GM12878 (cell line): Measurements from ENCODE around the gene GLT1D1. TPM values are rescaled to one million over a fixed set of nuclear protein-coding genes. Genes with fewer than 3 reads are reported as not detected.

Experiments used
- ATAC-seq: fragments of 200-7000 bp; cut with Tn5 transposase; 3 replicates; pipeline ENCODE4 v1.9.1; 2020; ENCODE audit warnings: mild to moderate bottlenecking, moderate library complexity
- BruUV-seq: library from RNA; stranded (reverse); fragments of 400-500 nt; replicated peaks from 2 replicates; lab custom pipeline; 2021; lab: Mats Ljungman, UMichigan
- CTCF ChIA-PET: fragments of 300-600 bp; sonication (Branson Sonifier 250); formaldehyde crosslinking; extraction: SDS; loops from one replicate; lab custom pipeline; 2021; ENCODE audit warnings: inconsistent platforms; lab: Yijun Ruan, JAX
- POLR2A ChIA-PET: fragments of 350-600 bp; formaldehyde crosslinking; extraction: SDS; loops from one replicate; lab custom pipeline; 2021; ENCODE audit warnings: inconsistent platforms; lab: Charles Lee
- RAD21 ChIA-PET: fragments of 300-600 bp; sonication (Branson Sonifier 250); formaldehyde crosslinking; loops from one replicate; lab custom pipeline; 2023; ENCODE audit warnings: antibody characterized with exemption; ENCODE audit not compliant: unreplicated experiment; lab: Charles Lee
- SMC1A ChIA-PET: fragments of 300-600 bp; sonication (Branson Sonifier 250); formaldehyde crosslinking; loops from one replicate; lab custom pipeline; 2023; ENCODE audit not compliant: unreplicated experiment, uncharacterized antibody; lab: Charles Lee
- DNase-seq: peaks from one replicate; pipeline ENCODE4 v3.0.0-alpha.2; 2011; ENCODE audit warnings: low read depth, low spot score
- FAIRE-seq: peaks from 3 replicates; lab custom pipeline; 2011; peaks lifted over from hg19 to GRCh38; lab: Jason Lieb, UNC
- H2AFZ ChIP-seq: 2 replicates; pipeline ENCODE4 v1.6.0; 2011; ENCODE audit warnings: low read depth, low read length, control low read depth; ENCODE audit not compliant: control insufficient read depth
- H3K27ac ChIP-seq: 2 replicates; pipeline ENCODE4 v1.5.1; 2011; ENCODE audit warnings: control low read depth; ENCODE audit not compliant: control insufficient read depth, insufficient read depth
- H3K27me3 ChIP-seq, 2 experiments: replicated peaks in 1 of 2; 2 replicates each; pipeline versions ENCODE4 v1.6.0 to v1.6.1; 2011; ENCODE audit warnings: low read length in 1 of 2; ENCODE audit not compliant: control insufficient read depth in 2 of 2, insufficient read depth in 2 of 2
- H3K36me3 ChIP-seq, 2 experiments: 2 replicates each; pipeline ENCODE4 v1.5.1; 2011; ENCODE audit warnings: low read length in 1 of 2; ENCODE audit not compliant: control insufficient read depth in 2 of 2, insufficient read depth in 2 of 2
- H3K4me1 ChIP-seq: 2 replicates; pipeline ENCODE4 v1.6.1; 2011; ENCODE audit warnings: mild to moderate bottlenecking, low read length, moderate library complexity, mixed read lengths; ENCODE audit not compliant: control insufficient read depth, insufficient read depth
- H3K4me2 ChIP-seq: 2 replicates; pipeline ENCODE4 v1.6.0; 2011; ENCODE audit warnings: control low read depth; ENCODE audit not compliant: control insufficient read depth, insufficient read depth
- H3K4me3 ChIP-seq: fragments of 200-600 bp; sonication (generic); 2 replicates; pipeline ENCODE4 v1.5.1; 2016
- H3K79me2 ChIP-seq: 2 replicates; pipeline ENCODE4 v1.6.0; 2011; ENCODE audit warnings: low read length; ENCODE audit not compliant: control insufficient read depth, insufficient read depth
- H3K9ac ChIP-seq: 2 replicates; pipeline ENCODE4 v1.8.0; 2011; ENCODE audit warnings: low read length, control low read depth, mixed read lengths; ENCODE audit not compliant: control insufficient read depth, insufficient read depth
- H3K9me3 ChIP-seq: replicated peaks from 3 replicates; pipeline ENCODE4 v1.5.1; 2011; ENCODE audit warnings: mild to moderate bottlenecking, low read length; ENCODE audit not compliant: control insufficient read depth, insufficient read depth
- H4K20me1 ChIP-seq: 2 replicates; pipeline ENCODE4 v1.6.0; 2011; ENCODE audit not compliant: control insufficient read depth, insufficient read depth
- BMI1 ChIP-seq: fragments of 450-650 bp; IDR thresholded peaks from 2 replicates; pipeline ENCODE4 v1.6.1; 2016; ENCODE audit warnings: mild to moderate bottlenecking, moderate library complexity, borderline replicate concordance
- CREM ChIP-seq: IDR thresholded peaks from 2 replicates; pipeline ENCODE4 v1.6.1; 2014; ENCODE audit warnings: antibody characterized with exemption, low read depth
- E2F8 ChIP-seq: fragments of 450-650 bp; IDR thresholded peaks from 2 replicates; pipeline ENCODE4 v1.6.1; 2018; ENCODE audit warnings: mild to moderate bottlenecking, low read depth, moderate library complexity; ENCODE audit not compliant: partially characterized antibody
- GABPA ChIP-seq: IDR thresholded peaks from 2 replicates; pipeline ENCODE4 v1.6.1; 2014; ENCODE audit warnings: antibody characterized with exemption, low read depth, mild to moderate bottlenecking, inconsistent platforms
- GATAD2B ChIP-seq: fragments of 450-650 bp; conservative IDR thresholded peaks from 2 replicates; pipeline ENCODE4 v1.6.1; 2017; ENCODE audit warnings: low read depth, mild to moderate bottlenecking, moderate library complexity
- JUNB ChIP-seq: IDR thresholded peaks from 2 replicates; pipeline ENCODE4 v1.6.1; 2016; ENCODE audit warnings: antibody characterized with exemption, mild to moderate bottlenecking
- MXI1 ChIP-seq: fragments of 150-350 bp; IDR thresholded peaks from 2 replicates; pipeline ENCODE4 v1.6.1; 2011; ENCODE audit warnings: low read depth, mild to moderate bottlenecking, inconsistent platforms, low read length, improper control_type of control experiment
- NR2C2 ChIP-seq: IDR thresholded peaks from 2 replicates; pipeline ENCODE4 v1.6.1; 2011; ENCODE audit warnings: borderline replicate concordance, low read depth; ENCODE audit not compliant: control insufficient read depth, insufficient read length
- NR2F1 ChIP-seq: fragments of 450-650 bp; conservative IDR thresholded peaks from 2 replicates; pipeline ENCODE4 v1.6.1; 2017; ENCODE audit warnings: mild to moderate bottlenecking
- PRDM15 ChIP-seq: fragments of 450-650 bp; formaldehyde crosslinking; IDR thresholded peaks from 2 replicates; pipeline ENCODE4 v1.4.0; 2020; ENCODE audit warnings: mild to moderate bottlenecking, moderate library complexity
- SUZ12 ChIP-seq: fragments of 200-600 bp; sonication (generic); IDR thresholded peaks from one replicate; pipeline ENCODE4 v1.6.1; 2018; ENCODE audit warnings: antibody characterized with exemption, mild to moderate bottlenecking; ENCODE audit not compliant: unreplicated experiment
- WGBS: methylation state at CpG from one replicate; pipeline ENCODE4 v1.1.6; 2016; ENCODE audit warnings: low lambda C conversion rate; ENCODE audit not compliant: insufficient replicate concordance, insufficient coverage; ENCODE audit errors: missing lambda C conversion rate; 5-methylcytosine and 5-hydroxymethylcytosine counted together
- in situ Hi-C: fragments of 300-500 bp; cut with MboI; formaldehyde crosslinking; loops from 9 replicates; pipeline ENCODE4 v1.14.3; 2018; ENCODE audit warnings: mixed read lengths
- intact Hi-C: fragments of 100-400 bp; cut with micrococcal nuclease; formaldehyde crosslinking; loops from one replicate; pipeline ENCODE4 v1.14.2; 2022; ENCODE audit not compliant: unreplicated experiment
- polyA plus RNA-seq, 11 experiments: library from polyadenylated mRNA; depleted of rRNA in 4 of 11; unstranded in 6 of 11; stranded (reverse) in 5 of 11; fragments of >200 nt; fragmentation: Nextera tagmentation in 4 of 11; fragmentation: Illumina TruSeq in 1 of 11; extraction: Ambion mirVana in 4 of 11; extraction: Trizol in 1 of 11; gene quantifications; 1 replicate in 1 of 11; 2 replicates in 10 of 11; pipeline versions ENCODE4 v1.2.1 to v1.2.3, GENCODE V29; 2011 to 2016; ENCODE audit warnings: inconsistent platforms in 2 of 11, missing spikeins in 2 of 11, low read depth in 1 of 11
- total RNA-seq, 4 experiments: library from RNA; depleted of rRNA in 3 of 4; stranded (reverse); fragments of >200 nt in 3 of 4; fragmentation: Illumina TruSeq in 1 of 4; extraction: Trizol in 1 of 4; gene quantifications; 2 replicates each; pipeline versions ENCODE4 v1.2.1 to v1.2.3, GENCODE V29; 2013 to 2021
- TF ChIP-seq, protein P1 (sequence below): fragments of 450-650 bp; IDR thresholded peaks from 2 replicates; pipeline ENCODE4 v1.6.1; 2016; ENCODE audit warnings: mild to moderate bottlenecking

Gene GLT1D1
- total and polyA plus RNA-seq, 10 of the 15 experiments (the other 5 are each of a cell fraction or from before 2014, with no cell fraction given), result 0.42 to 62.8 (median 3.0) TPM

GRCh38 chr12:128829861-128830504 lies 23.3 kb upstream of the GLT1D1 start (continued):
- TF ChIP-seq MXI1 (no peak), NR2F1 (no peak), NR2C2 (no peak), CREM (peak; percentile 72; the same call in 1 of the 2 replicates)

- ChIA-PET POLR2A (interaction anchor here (0.9 to 5.4 kb wide), 13 partner anchors 10 to 85 kb away, joined by 3 to 46 read pairs (median 7); partner anchors contain the start of gene GLT1D1), RAD21 (interaction anchor here (0.9 to 5.4 kb wide), 19 partner anchors 8 to 89 kb away, joined by 3 to 66 read pairs (median 8); no protein-coding TSS in a partner anchor), CTCF (interaction anchor here (0.8 to 5.1 kb wide), 8 partner anchors 8 to 79 kb away, joined by 3 to 33 read pairs (median 8); no protein-coding TSS in a partner anchor), SMC1A (interaction anchor here (0.7 to 5.8 kb wide), 23 partner anchors 9 to 139 kb away, joined by 3 to 62 read pairs (median 5); no protein-coding TSS in a partner anchor)
- H3K9ac ChIP-seq, result peak overlapping the region; percentile 69
- peaks cover 6% of the 10 kb centered on the region for H3K9me3 ChIP-seq
- H3K4me2 ChIP-seq, result peak overlapping the region; percentile 96
- peaks cover 28% of the 10 kb centered on the region for H3K4me1 ChIP-seq
- peak; percentile 64 for FAIRE-seq
- H3K36me3 ChIP-seq, result no peaks in the 10 kb centered on the region; a peak in 1 of 4 replicates
- BruUV-seq, result no TSS peak
- H2AFZ ChIP-seq, result peak overlapping the region; percentile 15; the same call in 1 of the 2 replicates
- H3K79me2 ChIP-seq, result no peaks in the 10 kb centered on the region
- H3K27me3 ChIP-seq, result no peaks in the 10 kb centered on the region
- ATAC-seq, result peak; percentile 71
- 2% methylated on average over 7 of the region's 7 CpGs for WGBS
- peak; percentile 94 for DNase-seq
- no peaks in the 10 kb centered on the region for H4K20me1 ChIP-seq
- H3K4me3 ChIP-seq, result peak overlapping the region; percentile 35; the same call in 1 of the 2 replicates
- peak overlapping the region; percentile 98 for H3K27ac ChIP-seq
- intact Hi-C loops, result loop anchor here (1.0 kb wide), 4 partner anchors 11 to 85 kb away; no protein-coding TSS in a partner anchor
- in situ Hi-C loops, result no loop called here
- TF ChIP-seq E2F8, result no peak
- TF ChIP-seq JUNB, result peak; percentile 94
- TF ChIP-seq SUZ12, result no peak
- TF ChIP-seq BMI1, result peak; percentile 87
- TF ChIP-seq, protein P1, sequence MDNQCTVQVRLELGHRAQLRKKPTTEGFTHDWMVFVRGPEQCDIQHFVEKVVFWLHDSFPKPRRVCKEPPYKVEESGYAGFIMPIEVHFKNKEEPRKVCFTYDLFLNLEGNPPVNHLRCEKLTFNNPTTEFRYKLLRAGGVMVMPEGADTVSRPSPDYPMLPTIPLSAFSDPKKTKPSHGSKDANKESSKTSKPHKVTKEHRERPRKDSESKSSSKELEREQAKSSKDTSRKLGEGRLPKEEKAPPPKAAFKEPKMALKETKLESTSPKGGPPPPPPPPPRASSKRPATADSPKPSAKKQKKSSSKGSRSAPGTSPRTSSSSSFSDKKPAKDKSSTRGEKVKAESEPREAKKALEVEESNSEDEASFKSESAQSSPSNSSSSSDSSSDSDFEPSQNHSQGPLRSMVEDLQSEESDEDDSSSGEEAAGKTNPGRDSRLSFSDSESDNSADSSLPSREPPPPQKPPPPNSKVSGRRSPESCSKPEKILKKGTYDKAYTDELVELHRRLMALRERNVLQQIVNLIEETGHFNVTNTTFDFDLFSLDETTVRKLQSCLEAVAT, result no peak
- peak; percentile 59; the same call in 1 of the 2 replicates for TF ChIP-seq GABPA
- TF ChIP-seq GATAD2B, result no peak; the same call in 1 of the 2 replicates
- no peak for TF ChIP-seq PRDM15 (CRISPR knock-in tag)
- peak; percentile 48; the same call in 1 of the 2 replicates for TF ChIP-seq MXI1
Measured at GRCh38 chr12:128830505-128830893, 22.8 kb upstream of the GLT1D1 start.
